Erythroblast (primary cell): ENCODE measurements around the gene RNFT1.
"Not testable (repeated sequence)": the region's sequence is repeated elsewhere in the genome, so short reads cannot be mapped to it uniquely, and the experiment has no call there.

ENCODE experiments used
- DNase-seq, 2 experiments: peaks; one replicate each; lab custom pipeline; 2025; lab: John Stamatoyannopoulos, UW
- GATA1 ChIP-seq: IDR thresholded peaks from 2 replicates; pipeline ENCODE4 v1.6.1; 2011; ENCODE audit warnings: low read depth, mild to moderate bottlenecking, control low read depth, low read length, moderate library complexity
- POLR2A ChIP-seq: IDR thresholded peaks from 2 replicates; pipeline ENCODE4 v1.6.1; 2011; ENCODE audit warnings: mild to moderate bottlenecking, low read length

The RNFT1 gene

GRCh38 chr17:59964482-59965328 is at the start of gene RNFT1:
Gene RNFT1, minus strand, starts transcription at chr17:59964740. Its CDS starts 77 bp downstream, at chr17:59964663.
- TF ChIP-seq GATA1 (no peak), POLR2A (peak; percentile 73)
- peak; percentile 92 to 95 for DNase-seq

GRCh38 chr17:60009326-60009725 is 44.8 kb upstream of the RNFT1 start:
- not testable (repeated sequence) for DNase-seq

GRCh38 chr17:60008377-60008776 is 43.8 kb upstream of the RNFT1 start:
- not testable (repeated sequence) for DNase-seq

GRCh38 chr17:60006160-60006559 is 41.6 kb upstream of the RNFT1 start:
- TF ChIP-seq POLR2A: no peak
- TF ChIP-seq GATA1: no peak
- no peak for DNase-seq

GRCh38 chr17:60004561-60004960 is 40.0 kb upstream of the RNFT1 start:
- not testable (repeated sequence) for DNase-seq

- not testable (repeated sequence) for DNase-seq
These were observed 37.9 kb upstream of the RNFT1 start for GRCh38 chr17:60002405-60002804.

GRCh38 chr17:59996608-59997007 is 32.1 kb upstream of the RNFT1 start:
- not testable (repeated sequence) for DNase-seq

GRCh38 chr17:59975166-59975565 is 10.6 kb upstream of the RNFT1 start:
- not testable (repeated sequence) for DNase-seq

GRCh38 chr17:59973483-59973882 is 8.9 kb upstream of the RNFT1 start:
- DNase-seq: not testable (repeated sequence)

GRCh38 chr17:59972778-59973177 is 8.2 kb upstream of the RNFT1 start:
- no peak for DNase-seq
- TF ChIP-seq GATA1: no peak
- TF ChIP-seq POLR2A: no peak

GRCh38 chr17:59971771-59972170 is 7.2 kb upstream of the RNFT1 start:
- not testable (repeated sequence) for DNase-seq

GRCh38 chr17:59963738-59964481 is 630 bp downstream of the RNFT1 start:
- TF ChIP-seq POLR2A: no peak
- DNase-seq: peak; percentile 68 to 79

- TF ChIP-seq POLR2A: no peak
- no peak for TF ChIP-seq GATA1
- no peak for DNase-seq
These were observed 1.7 kb downstream of the RNFT1 start for GRCh38 chr17:59962739-59963318.

GRCh38 chr17:59959574-59959973 is 5.0 kb downstream of the RNFT1 start:
- not testable (repeated sequence) for DNase-seq

GRCh38 chr17:59954856-59955255 is 9.7 kb downstream of the RNFT1 start:
- no peak for DNase-seq

GRCh38 chr17:59950049-59950448 is 14.5 kb downstream of the RNFT1 start:
- no peak for DNase-seq
- TF ChIP-seq GATA1 (no peak), POLR2A (no peak)

More at GRCh38 chr17:59954856-59955255, 9.7 kb downstream of the RNFT1 start:
- TF ChIP-seq GATA1 (no peak), POLR2A (no peak)

GRCh38 chr17:59947310-59947709 is 17.2 kb downstream of the RNFT1 start:
- DNase-seq: not testable (repeated sequence)

- not testable (repeated sequence) for DNase-seq
These were observed 18.1 kb downstream of the RNFT1 start for GRCh38 chr17:59946433-59946832.
